GM04503 (cell line): ENCODE measurements around the gene LUC7L.
"Not testable (repeated sequence)": the region's sequence is repeated elsewhere in the genome, so short reads cannot be mapped to it uniquely, and the experiment has no call there.

Experiments used
- DNase-seq: peaks from one replicate; pipeline ENCODE4 v3.0.0-alpha.2; 2012; ENCODE audit warnings: low read depth

LUC7L gene

GRCh38 chr16:165539-166374, 63.5 kb downstream of the LUC7L start, which contains the start of gene HBM:
TSS of gene HBM (plus strand) at chr16:165978. CDS start at chr16:165998, 20 bp downstream.
- DNase-seq, result no peak

- DNase-seq, result no peak
Measured at GRCh38 chr16:164827-165538, 64.3 kb downstream of the LUC7L start.

- not testable (repeated sequence) for DNase-seq
Measured at GRCh38 chr16:164134-164823, 65.0 kb downstream of the LUC7L start.

GRCh38 chr16:163696-164095, 65.6 kb downstream of the LUC7L start:
- not testable (repeated sequence) for DNase-seq

- not testable (repeated sequence) for DNase-seq
Measured at GRCh38 chr16:163139-163538, 66.1 kb downstream of the LUC7L start.

GRCh38 chr16:162271-162991, 66.8 kb downstream of the LUC7L start:
- DNase-seq, result no peak

GRCh38 chr16:160691-161190, 68.5 kb downstream of the LUC7L start:
- DNase-seq, result no peak

GRCh38 chr16:160242-160641, 69.0 kb downstream of the LUC7L start:
- DNase-seq, result not testable (repeated sequence)

- no peak for DNase-seq
Measured at GRCh38 chr16:159136-159849, 70.0 kb downstream of the LUC7L start.

- DNase-seq, result no peak
Measured at GRCh38 chr16:155031-155398, 74.2 kb downstream of the LUC7L start.

GRCh38 chr16:154217-155030, 74.8 kb downstream of the LUC7L start:
- DNase-seq, result no peak

GRCh38 chr16:153550-154216, 75.6 kb downstream of the LUC7L start:
- DNase-seq, result not testable (repeated sequence)

- not testable (repeated sequence) for DNase-seq
Measured at GRCh38 chr16:153129-153521, 76.1 kb downstream of the LUC7L start.

- DNase-seq, result no peak
Measured at GRCh38 chr16:152141-153128, 76.8 kb downstream of the LUC7L start, which contains the start of gene HBZ. TSS of gene HBZ (plus strand) at chr16:152644. CDS start at chr16:152910, 266 bp downstream.

GRCh38 chr16:149024-149660, 80.1 kb downstream of the LUC7L start:
- DNase-seq, result peak; percentile 49

GRCh38 chr16:146646-147045, 82.6 kb downstream of the LUC7L start:
- no peak for DNase-seq

- no peak for DNase-seq
Measured at GRCh38 chr16:144797-145252, 84.4 kb downstream of the LUC7L start.

- DNase-seq, result no peak
Measured at GRCh38 chr16:143456-143855, 85.8 kb downstream of the LUC7L start.
